Gastrocnemius medialis (tissue), 4 donors: ENCODE data around the gene EIF2D. TPM values are rescaled to one million over a fixed set of nuclear protein-coding genes. Genes with fewer than 3 reads are reported as not detected.
A peak's percentile ranks its signal among the peaks of the same experiment; 100 is the strongest.

Experiments used
- ATAC-seq, 2 donors: fragments of 150-250 bp; one replicate each; pipeline ENCODE4 v1.9.1; 2016
- DNase-seq, 2 donors: peaks; one replicate each; pipeline ENCODE4 v3.0.0-alpha.2; 2019
- H3K27ac ChIP-seq, 4 donors: fragments of 200-600 bp; sonication (generic); 1 replicate in 1 of 4; 2 replicates in 3 of 4; pipeline ENCODE4 v1.5.1; 2016 to 2018; ENCODE audit warnings: mild to moderate bottlenecking in 2 of 4, moderate library complexity in 1 of 4
- H3K27me3 ChIP-seq, 3 donors: fragments of 200-600 bp; sonication (generic) in 2 of 3; 1 replicate in 1 of 3; 2 replicates in 2 of 3; pipeline versions ENCODE4 v1.5.1 to v1.6.0; 2016 to 2019; ENCODE audit warnings: mild to moderate bottlenecking in 1 of 3, moderate library complexity in 1 of 3
- H3K36me3 ChIP-seq, 2 donors: fragments of 200-600 bp; sonication (generic) in 1 of 2; one replicate each; pipeline ENCODE4 v1.5.1; 2017 to 2018
- H3K4me1 ChIP-seq, 2 donors: fragments of 200-600 bp; sonication (generic) in 1 of 2; one replicate each; pipeline ENCODE4 v1.5.1; 2016 to 2017; ENCODE audit warnings: mild to moderate bottlenecking in 2 of 2
- H3K4me3 ChIP-seq, 4 donors: fragments of 200-600 bp; sonication (generic) in 3 of 4; 1 replicate in 1 of 4; 2 replicates in 3 of 4; pipeline ENCODE4 v1.5.1; 2016 to 2019; ENCODE audit warnings: mild to moderate bottlenecking in 2 of 4
- H3K9me3 ChIP-seq, 3 donors: fragments of 200-600 bp; sonication (generic) in 2 of 3; 1 replicate in 1 of 3; 2 replicates in 2 of 3; pipeline ENCODE4 v1.5.1; 2016 to 2019
- CTCF ChIP-seq, 5 experiments: fragments of 450-650 bp in 3 of 5; fragments of 200-600 bp in 2 of 5; sonication (generic) in 2 of 5; IDR thresholded peaks in 4 of 5; conservative IDR thresholded peaks in 1 of 5; 1 replicate in 4 of 5; 2 replicates in 1 of 5; pipeline ENCODE4 v1.5.1; 2016 to 2019; ENCODE audit warnings: antibody characterized with exemption in 5 of 5, mild to moderate bottlenecking in 3 of 5, moderate library complexity in 3 of 5
- POLR2A ChIP-seq, 2 donors: fragments of 450-650 bp; IDR thresholded peaks; one replicate each; pipeline ENCODE4 v1.6.1; 2017; ENCODE audit warnings: antibody characterized with exemption in 2 of 2, mild to moderate bottlenecking in 2 of 2, moderate library complexity in 2 of 2
- in situ Hi-C, 4 donors: fragments of 200-750 bp; cut with MboI; loops; one replicate each; pipeline versions ENCODE4 v1.15.0 to v1.8.0; 2017; ENCODE audit warnings: low sequenced_read_pairs in 4 of 4
- intact Hi-C: fragments of 100-400 bp; cut with DNase I; formaldehyde crosslinking; loops from one replicate; pipeline ENCODE4 v1.15.1; 2023; ENCODE audit warnings: low total_unique reads
- total RNA-seq, 4 donors: library from RNA; depleted of rRNA; stranded (reverse); fragments of >200 nt; gene quantifications; one replicate each; pipeline versions ENCODE4 v1.1.0 to v1.2.3, GENCODE V29; 2016

EIF2D gene
- total RNA-seq, 4 donors from 2014 or later, result 23.7 to 61.2 (median 38.6) TPM

GRCh38 chr1:206573319-206573718 lies 38.9 kb downstream of the EIF2D start:
- in situ Hi-C loops, result no loop called here
- Histone ChIP-seq H3K27ac (no peak overlapping the region), H3K4me1 (peaks cover 0 to 16% of the 10 kb centered on the region in 2 donors), H3K4me3 (no peak overlapping the region), H3K36me3 (no peaks in the 10 kb centered on the region), H3K27me3 (no peaks in the 10 kb centered on the region), H3K9me3 (no peaks in the 10 kb centered on the region)
- intact Hi-C loops, result no loop called here
- ATAC-seq, result peak; percentile 40 to 69
- DNase-seq, result no peak
- TF ChIP-seq POLR2A (IDR thresholded peaks at IDR 0.05) (no peak), CTCF (IDR thresholded peaks at IDR 0.05 in 4 of 5, conservative IDR thresholded peaks at IDR 0.05 in 1 of 5) (no peak)

- Histone ChIP-seq H3K4me1 (peaks cover 0 to 15% of the 10 kb centered on the region in 2 donors), H3K27ac (no peak overlapping the region), H3K27me3 (no peaks in the 10 kb centered on the region), H3K9me3 (no peaks in the 10 kb centered on the region), H3K4me3 (no peak overlapping the region), H3K36me3 (no peaks in the 10 kb centered on the region)
- TF ChIP-seq CTCF (IDR thresholded peaks at IDR 0.05 in 4 of 5, conservative IDR thresholded peaks at IDR 0.05 in 1 of 5) (no peak), POLR2A (IDR thresholded peaks at IDR 0.05) (no peak)
- no peak for ATAC-seq
- in situ Hi-C loops (no loop called here), intact Hi-C loops (no loop called here)
- no peak for DNase-seq
These were observed 39.4 kb downstream of the EIF2D start for GRCh38 chr1:206572835-206573234.

GRCh38 chr1:206570529-206570928 lies 41.7 kb downstream of the EIF2D start:
- DNase-seq (no peak), ATAC-seq (no peak)
- H3K4me1 ChIP-seq, result peaks cover 0 to 15% of the 10 kb centered on the region in 2 donors
- no peak overlapping the region for H3K4me3 ChIP-seq
- no peak overlapping the region for H3K27ac ChIP-seq
- in situ Hi-C loops (no loop called here), intact Hi-C loops (no loop called here)
- TF ChIP-seq CTCF (IDR thresholded peaks at IDR 0.05 in 4 of 5, conservative IDR thresholded peaks at IDR 0.05 in 1 of 5) (no peak), POLR2A (IDR thresholded peaks at IDR 0.05) (no peak)
- no peaks in the 10 kb centered on the region for H3K27me3 ChIP-seq
- no peaks in the 10 kb centered on the region for H3K9me3 ChIP-seq
- no peaks in the 10 kb centered on the region for H3K36me3 ChIP-seq

- in situ Hi-C loops, result no loop called here
- Histone ChIP-seq H3K4me1 (peaks cover 0 to 11% of the 10 kb centered on the region in 2 donors), H3K4me3 (no peak overlapping the region), H3K27ac (no peak overlapping the region), H3K9me3 (no peaks in the 10 kb centered on the region), H3K36me3 (no peaks in the 10 kb centered on the region), H3K27me3 (no peaks in the 10 kb centered on the region)
- no peak for ATAC-seq
- no peak for DNase-seq
- intact Hi-C loops, result no loop called here
- TF ChIP-seq POLR2A (IDR thresholded peaks at IDR 0.05) (no peak), CTCF (IDR thresholded peaks at IDR 0.05 in 4 of 5, conservative IDR thresholded peaks at IDR 0.05 in 1 of 5) (no peak)
These were observed 42.7 kb downstream of the EIF2D start for GRCh38 chr1:206569556-206569955.

- no peak for TF ChIP-seq POLR2A (IDR thresholded peaks at IDR 0.05)
- TF ChIP-seq CTCF (IDR thresholded peaks at IDR 0.05 in 4 of 5, conservative IDR thresholded peaks at IDR 0.05 in 1 of 5), result no peak
- ATAC-seq (no peak), DNase-seq (no peak)
- Histone ChIP-seq H3K36me3 (no peaks in the 10 kb centered on the region), H3K4me1 (peaks cover 0 to 10% of the 10 kb centered on the region in 2 donors), H3K27me3 (no peaks in the 10 kb centered on the region), H3K4me3 (no peak overlapping the region), H3K27ac (no peak overlapping the region), H3K9me3 (no peaks in the 10 kb centered on the region)
- intact Hi-C loops (no loop called here), in situ Hi-C loops (no loop called here)
These were observed 43.4 kb downstream of the EIF2D start for GRCh38 chr1:206568779-206569352.
